Fibroblast of pulmonary artery (primary cell): ENCODE data around the gene PPP1R13B.

ENCODE experiments used
- DNase-seq: peaks from one replicate; pipeline ENCODE4 v3.0.0-alpha.2; 2010; ENCODE audit warnings: low read depth
- H3K4me3 ChIP-seq: replicated peaks from 2 replicates; pipeline ENCODE4 v1.5.1; 2011; ENCODE audit warnings: low read depth, mild to moderate bottlenecking, control low read depth, low read length, moderate library complexity
- TF ChIP-seq, protein P1 (sequence below): IDR thresholded peaks from 2 replicates; pipeline ENCODE4 v1.5.1; 2011; ENCODE audit warnings: mild to moderate bottlenecking, control low read depth, low read length, inconsistent platforms; ENCODE audit errors: missing control alignments

The PPP1R13B gene

DNA sequence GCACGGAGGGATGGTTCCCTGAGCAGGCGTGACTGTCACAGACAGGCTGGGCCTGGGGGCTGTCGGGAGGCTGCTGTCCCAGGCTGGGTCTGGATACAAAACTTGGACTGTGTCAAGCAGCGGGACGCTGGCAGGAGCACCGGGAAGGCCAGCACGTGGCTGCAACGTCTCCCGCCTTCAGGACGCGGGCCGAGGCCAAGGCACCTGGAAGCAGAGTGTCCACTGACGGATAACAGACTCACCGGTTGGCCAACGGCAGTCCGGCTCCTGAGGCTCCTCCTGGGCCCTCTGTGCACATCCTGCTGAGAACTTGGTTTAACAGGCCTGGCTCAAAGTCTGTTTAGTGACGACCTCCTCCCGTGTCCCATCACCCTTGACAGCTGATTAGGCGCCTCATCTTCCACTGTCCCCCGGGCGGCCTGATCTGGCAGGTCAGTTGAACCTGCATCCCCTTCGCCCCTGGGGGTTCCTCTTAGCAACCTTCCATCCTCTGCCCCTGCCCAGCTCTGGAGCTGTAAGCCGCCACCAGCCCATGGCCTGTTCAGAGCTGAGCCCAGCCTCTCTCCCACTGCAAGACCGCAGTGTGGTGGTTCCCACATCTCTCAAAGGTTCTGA, 134.6 kb downstream of the PPP1R13B start:
- no peak overlapping the region for H3K4me3 ChIP-seq
- DNase-seq: no peak
- TF ChIP-seq, protein P1, sequence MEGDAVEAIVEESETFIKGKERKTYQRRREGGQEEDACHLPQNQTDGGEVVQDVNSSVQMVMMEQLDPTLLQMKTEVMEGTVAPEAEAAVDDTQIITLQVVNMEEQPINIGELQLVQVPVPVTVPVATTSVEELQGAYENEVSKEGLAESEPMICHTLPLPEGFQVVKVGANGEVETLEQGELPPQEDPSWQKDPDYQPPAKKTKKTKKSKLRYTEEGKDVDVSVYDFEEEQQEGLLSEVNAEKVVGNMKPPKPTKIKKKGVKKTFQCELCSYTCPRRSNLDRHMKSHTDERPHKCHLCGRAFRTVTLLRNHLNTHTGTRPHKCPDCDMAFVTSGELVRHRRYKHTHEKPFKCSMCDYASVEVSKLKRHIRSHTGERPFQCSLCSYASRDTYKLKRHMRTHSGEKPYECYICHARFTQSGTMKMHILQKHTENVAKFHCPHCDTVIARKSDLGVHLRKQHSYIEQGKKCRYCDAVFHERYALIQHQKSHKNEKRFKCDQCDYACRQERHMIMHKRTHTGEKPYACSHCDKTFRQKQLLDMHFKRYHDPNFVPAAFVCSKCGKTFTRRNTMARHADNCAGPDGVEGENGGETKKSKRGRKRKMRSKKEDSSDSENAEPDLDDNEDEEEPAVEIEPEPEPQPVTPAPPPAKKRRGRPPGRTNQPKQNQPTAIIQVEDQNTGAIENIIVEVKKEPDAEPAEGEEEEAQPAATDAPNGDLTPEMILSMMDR: no peak

DNA sequence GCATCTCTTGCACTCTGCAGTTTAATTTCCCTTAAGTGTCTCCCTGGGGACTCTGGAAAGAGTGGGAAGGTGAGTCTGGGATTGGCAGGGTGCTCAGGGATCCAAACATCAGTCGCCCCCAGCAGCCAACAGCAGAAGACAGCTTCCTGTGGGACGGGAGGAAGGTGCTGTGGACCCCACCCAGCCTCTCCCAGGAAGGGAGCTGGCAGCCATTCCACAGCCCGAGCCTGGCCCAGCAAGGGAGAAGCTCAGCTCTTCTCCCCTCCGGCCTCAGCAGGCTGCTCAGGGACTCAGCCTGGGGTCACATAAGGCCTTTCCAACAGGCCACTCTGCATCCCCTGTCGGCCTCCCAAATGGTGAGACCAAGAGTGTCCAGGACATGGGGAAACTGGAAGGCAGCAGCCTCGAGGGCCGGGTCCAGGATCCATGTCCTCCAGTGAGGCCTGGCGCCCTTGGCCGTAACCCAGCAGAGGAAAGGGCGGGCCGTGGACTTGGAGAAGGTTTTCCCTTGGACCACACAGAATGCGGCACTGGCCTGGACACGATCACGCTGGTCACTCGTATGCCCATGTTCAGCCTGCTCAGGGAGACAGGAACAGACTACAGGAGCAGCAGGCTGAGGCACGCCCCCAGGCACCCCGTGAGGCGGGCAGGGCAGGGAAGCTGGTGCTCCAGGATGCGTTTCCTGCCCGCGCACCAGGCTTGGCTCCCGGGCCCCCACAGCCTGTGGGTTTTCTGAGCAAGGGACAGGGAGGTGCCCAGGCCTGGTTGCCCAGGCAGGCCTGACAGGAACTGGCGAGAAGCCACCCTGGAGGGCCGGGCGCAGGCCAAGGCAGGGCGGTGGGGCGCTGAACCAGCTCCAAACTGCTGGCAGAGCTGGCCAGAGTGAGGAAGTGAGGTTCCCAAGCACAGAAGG, 135.6 kb downstream of the PPP1R13B start:
- TF ChIP-seq, protein P1: no peak
- DNase-seq: no peak
- no peak overlapping the region for H3K4me3 ChIP-seq

DNA sequence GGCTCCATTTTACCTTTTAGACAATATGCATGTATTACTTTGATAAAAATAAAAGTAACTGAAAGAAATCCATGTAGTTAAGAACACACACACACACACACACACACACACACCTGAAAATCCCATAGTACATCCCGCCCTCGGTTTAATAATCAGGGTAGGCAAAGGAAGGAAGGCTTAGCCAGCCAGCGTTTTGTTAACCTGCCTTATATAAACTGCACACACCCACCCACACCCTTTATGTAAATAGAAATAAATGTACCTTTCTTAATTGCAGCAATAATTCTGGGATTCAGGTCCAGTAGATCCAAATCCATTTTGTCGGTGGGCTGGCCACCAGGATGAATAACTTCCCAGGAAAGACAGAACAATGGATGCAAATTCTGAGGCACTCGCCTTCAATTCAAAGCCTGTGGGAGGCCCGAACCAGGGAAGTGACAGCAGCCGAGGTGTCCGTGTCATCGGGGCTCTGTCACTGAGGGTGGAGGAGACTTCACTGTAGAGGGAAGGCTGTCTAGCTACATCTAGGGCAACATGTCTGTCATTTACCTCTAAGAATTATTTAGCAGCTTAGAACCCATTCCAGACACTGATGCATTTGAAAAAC, 136.5 kb downstream of the PPP1R13B start:
- no peak overlapping the region for H3K4me3 ChIP-seq
- TF ChIP-seq, protein P1: no peak
- DNase-seq: no peak

DNA sequence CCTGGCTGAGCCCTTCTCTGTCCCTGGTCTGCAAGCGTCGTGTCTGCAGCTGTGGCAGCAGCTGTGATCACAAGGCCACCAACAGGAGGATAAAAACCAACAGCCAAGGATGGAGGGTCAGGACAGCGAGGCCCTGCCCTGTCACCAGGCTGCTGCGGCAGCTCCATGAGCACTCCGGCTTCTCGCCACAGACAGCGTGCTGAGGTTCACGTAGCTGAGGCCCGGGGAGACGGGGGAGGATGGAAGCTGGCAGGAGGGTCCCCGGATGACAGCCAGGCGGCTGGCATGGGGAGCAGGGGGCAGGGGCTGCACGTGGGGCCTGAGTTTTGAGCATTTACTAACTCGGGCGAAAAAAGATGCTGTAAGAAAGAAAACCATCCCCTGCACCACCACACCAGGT, 137.6 kb downstream of the PPP1R13B start:
- no peak overlapping the region for H3K4me3 ChIP-seq
- no peak for DNase-seq
- TF ChIP-seq, protein P1: no peak

DNA sequence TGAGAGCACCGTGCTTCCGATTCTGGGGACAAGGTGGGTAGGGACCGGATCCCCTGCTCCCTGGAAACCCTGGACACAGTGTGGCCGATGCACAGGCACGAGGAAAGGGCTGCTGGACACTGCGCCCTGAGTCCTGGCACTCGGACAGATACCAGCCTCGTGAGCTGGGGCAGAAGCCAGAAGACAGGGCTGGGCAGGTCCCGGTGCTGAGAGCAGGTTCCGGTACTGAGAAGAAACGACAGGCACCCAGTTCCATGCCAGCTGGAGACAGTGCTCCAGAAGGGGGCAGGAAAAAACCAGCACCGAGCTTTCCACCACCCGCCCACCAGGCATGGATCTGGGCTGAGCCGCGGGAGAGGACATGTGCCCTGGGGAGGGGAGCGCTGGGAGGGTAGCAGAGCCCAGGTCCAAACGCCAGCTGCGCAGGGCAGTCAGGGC, 138.6 kb downstream of the PPP1R13B start:
- TF ChIP-seq, protein P1: no peak
- H3K4me3 ChIP-seq: no peak overlapping the region
- no peak for DNase-seq

DNA sequence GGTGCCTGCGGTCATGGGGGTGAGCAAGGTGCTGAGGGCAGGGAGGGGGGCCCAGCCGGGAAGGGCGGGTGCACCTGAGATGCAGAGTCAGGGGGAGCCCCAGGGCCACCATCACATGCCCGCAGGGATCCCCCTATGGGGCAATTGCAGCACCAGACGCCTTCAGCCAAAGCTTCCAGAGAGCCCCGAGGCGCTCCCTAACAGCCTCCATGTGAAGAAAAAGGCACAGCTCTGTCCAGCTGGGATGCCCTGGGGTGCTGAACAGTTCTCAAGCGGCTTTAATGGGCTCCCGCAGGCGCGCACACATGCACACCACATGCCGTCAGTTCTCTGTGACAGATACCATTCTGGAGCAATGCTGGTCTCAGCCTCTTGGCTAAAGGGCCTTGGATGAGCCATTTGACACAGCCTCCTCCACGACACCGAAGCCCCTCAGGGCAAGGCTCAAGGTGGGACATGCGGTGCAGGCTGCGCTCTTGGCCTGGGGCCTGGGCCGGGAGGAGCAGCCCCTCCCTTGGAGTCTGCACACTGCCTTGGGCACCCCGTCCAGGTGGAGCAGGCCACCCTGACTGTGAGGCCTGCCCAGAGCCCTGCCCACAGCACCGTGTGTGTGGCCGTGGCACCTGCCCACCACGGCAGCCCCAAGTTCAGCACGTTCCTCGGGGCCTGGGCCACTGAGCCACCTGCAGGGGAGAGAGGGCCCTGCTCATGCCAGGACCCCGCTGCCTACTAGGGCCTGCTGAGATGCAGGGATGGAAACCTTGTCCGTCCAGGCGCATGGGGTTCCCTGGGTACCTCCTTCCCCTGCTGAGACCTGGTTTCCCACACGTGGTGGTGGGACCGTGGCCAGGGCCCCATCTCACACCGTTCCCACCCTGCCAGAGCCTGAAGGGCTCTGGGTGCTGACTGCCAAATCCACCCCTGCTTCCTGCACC, 139.8 kb downstream of the PPP1R13B start:
- TF ChIP-seq, protein P1: no peak
- DNase-seq: no peak
- no peak overlapping the region for H3K4me3 ChIP-seq
